ENCODE data around the gene TENM4.

GRCh38 chr11:78660471-78660870 lies 780.4 kb downstream of the TENM4 start:
- TF ChIP-seq POLR2A (IDR thresholded peaks at IDR 0.05) = no peak
- no peak for TF ChIP-seq CTCF (IDR thresholded peaks at IDR 0.05)
